AG08396 (cell line): ENCODE measurements around the gene CPLX1.
"Not testable (repeated sequence)": the region's sequence is repeated elsewhere in the genome, so short reads cannot be mapped to it uniquely, and the experiment has no call there.

ENCODE experiments used
- DNase-seq: peaks from one replicate; pipeline ENCODE4 v3.0.0; 2012; ENCODE audit warnings: low spot score, mixed read lengths

CPLX1 gene

DNA sequence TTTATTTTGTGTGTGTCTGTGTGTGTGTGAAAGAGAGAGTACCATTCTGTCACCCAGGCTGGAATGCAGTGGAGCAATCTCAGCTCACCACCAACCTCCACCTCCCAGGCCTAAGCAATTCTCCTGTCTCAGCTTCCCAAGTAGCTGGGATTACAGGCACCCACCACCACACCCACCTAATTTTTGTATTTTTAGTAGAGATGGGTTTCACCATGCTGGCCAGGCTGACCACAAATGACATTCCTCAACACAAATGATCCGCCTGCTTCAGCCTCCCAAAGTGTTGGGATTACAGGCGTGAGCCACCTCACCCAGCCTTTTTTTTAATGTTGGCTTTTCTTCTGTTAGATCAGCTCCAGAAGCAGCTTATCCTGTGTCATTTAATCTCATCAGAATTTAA is 50.4 kb downstream of the CPLX1 start:
- DNase-seq = not testable (repeated sequence)

DNA sequence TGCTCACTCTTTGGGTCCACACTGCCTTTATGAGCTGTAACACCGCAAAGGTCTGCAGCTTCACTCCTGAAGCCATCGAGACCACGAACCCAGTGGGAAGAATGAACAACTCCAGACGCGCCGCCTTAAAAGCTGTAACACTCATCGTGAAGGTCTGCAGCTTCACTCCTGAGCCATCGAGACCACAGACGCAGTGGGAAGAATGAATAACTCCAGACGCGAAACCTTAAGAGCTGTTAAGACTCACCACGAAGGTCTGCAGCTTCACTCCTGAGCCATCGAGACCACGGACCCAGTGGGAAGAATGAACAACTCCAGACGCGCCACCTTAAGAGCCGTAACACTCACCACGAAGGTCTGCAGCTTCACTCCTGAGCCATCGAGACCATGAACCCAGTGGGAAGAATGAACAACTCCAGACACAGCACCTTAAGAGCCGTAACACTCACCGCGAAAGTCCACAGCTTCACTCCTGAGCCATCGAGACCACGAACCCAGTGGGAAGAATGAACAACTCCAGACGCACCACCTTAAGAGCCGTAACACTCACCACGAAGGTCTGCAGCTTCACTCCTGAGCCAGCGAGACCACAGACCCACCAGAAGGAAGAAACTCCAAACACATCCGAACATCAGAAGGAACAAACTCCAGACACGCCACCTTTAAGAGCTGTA is 51.4 kb downstream of the CPLX1 start:
- not testable (repeated sequence) for DNase-seq

DNA sequence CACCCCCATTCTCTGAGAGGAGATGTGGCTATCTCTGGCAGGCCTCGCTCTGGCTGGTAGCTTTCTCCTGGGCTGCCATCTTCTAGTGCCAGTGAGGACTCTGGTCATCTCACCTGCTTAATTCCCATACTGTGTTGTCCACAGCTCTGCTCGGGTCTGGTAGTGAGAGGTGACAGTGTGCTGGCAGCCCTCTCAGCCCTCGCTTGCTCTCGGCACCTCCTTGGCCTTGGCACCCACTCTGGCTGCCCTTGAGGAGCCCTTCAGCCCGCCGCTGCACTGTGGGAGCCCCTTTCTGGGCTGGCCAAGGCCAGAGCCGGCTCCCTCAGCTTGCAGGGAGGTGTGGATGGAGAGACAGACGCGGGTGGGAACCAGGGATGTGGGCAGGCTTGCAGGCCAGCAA is 52.7 kb downstream of the CPLX1 start:
- DNase-seq = no peak

DNA sequence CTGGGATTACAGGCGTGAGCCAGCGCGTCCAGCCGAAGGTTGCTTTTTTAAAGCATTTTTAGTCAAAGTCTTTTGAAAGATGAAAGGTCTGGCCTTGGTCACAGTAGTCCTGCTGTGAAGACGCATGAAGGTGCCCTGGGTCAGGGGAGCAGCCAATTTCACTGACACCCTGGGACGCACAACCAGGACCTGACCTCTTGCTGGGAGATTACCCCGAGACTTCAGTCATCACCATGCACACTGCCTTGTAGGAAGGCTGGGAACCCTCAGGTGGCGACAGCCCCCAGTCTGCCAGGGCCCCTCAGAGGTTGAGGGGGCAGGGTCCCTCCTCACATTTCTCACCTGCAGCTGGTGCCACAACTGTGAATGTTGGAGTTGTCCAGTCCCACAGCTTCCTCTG is 53.2 kb downstream of the CPLX1 start:
- DNase-seq = no peak

DNA sequence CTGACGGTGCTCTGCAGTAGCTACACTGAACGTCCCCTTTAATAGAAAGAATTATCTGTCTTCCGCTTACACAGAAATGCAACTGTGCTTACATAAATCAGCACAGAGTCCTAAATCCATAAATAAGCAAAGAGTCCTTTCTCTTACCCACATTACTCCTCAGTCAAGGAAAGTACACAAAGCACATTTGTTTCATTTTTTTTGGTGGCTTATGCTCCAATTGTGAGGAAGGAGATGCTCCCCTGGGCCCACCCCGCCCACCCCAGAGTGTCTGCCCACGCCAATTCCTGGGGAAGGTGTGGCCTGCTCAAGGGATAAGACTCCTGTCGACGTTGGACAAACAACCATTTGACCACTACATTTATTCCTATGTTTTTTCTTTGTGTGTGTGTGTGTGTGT is 53.8 kb downstream of the CPLX1 start:
- DNase-seq = no peak

DNA sequence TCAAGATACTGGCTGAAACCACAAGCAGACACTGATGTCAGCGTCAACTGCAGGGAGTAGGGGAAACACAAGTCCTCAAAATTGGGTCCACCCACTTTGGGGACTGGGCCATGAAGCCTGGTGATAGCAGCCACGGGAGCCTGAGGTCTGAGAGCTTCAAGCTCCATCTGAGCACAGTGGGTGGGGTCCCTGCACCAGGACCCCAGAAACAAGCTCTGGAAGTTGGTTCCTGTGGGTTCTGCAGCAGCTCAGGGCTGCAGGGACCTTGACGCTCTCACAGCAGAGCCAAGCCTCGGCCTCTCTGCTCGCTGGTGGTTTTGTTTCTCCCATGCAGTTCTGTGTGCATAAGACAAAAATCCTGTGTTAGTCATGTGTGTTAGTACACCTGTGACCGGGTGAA is 54.5 kb downstream of the CPLX1 start:
- no peak for DNase-seq

DNA sequence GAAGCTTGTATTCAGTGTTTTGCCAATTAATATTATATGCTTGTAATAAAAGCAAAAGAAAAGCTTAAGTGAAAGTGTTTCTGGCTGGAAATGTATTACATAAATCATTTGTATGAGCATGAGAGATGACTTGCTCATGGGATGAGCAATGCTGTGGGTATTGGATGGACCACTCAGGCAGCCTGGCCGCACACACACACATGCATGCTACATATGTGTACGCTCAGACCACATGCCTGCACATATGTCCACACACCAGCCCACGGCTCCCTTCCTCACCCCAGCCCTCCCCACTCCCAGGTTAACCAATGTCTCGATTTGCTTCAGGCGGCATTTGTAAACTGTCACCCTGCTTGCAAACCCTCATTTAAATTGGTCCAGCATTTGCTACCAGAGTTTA is 55.9 kb downstream of the CPLX1 start:
- peak; percentile 70 for DNase-seq

DNA sequence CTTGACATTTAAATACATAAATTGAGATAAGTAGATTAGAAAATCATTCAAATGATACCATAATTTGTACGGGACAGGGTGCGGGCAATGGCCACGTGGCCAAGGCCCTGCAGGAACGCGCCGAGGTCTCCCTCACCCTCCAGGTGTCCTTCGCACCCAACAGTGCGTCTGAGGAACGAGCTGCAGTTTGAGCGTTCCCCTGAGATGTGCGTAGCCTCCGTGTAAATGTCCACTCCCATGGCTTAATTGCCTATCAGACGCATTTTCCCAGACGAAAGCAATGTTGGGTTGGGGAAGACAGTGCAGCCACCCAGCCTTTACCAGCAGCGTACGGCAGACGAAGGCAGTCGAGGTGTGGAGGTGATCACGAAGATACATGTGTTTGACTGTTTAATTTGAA is 56.4 kb downstream of the CPLX1 start:
- DNase-seq = no peak

DNA sequence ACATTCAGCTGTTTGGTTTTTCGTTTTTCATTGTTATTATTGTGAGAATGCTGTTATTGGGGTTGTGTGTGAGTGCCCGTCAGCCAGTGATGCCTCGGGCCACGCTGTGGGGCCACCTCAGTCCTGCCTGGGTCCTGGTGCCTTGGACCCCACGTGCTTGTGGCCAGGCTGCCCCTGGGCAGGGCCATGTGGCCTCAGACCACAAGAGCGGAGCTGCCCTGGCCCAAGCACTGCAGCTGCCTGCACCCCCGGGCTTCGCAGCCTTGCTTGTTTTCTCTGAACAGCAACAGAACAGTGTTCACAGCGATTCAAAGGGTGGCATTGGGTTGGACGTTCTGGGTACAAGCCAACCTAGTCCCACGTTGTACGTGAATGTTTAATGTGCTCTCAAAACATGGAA is 56.9 kb downstream of the CPLX1 start:
- no peak for DNase-seq

DNA sequence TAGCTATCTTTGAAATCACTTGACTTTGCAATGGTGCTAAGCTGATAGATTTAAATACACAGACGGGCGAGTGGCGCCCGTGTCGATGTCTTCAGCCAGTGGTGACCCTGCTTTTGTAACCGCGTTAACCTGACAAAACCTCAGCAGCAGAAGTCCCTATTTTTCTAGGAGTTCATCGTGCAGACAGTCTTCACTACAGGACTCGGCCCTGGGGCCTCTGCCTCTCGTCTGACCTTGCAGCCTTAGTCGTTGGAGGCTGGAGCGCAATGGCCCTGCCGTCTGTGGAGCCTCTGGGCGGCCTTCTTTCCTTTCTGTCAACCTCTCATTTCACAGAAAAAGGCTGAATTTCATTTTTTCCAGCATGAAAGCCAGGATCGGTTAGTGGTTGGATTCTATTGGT is 57.9 kb downstream of the CPLX1 start:
- DNase-seq = no peak

DNA sequence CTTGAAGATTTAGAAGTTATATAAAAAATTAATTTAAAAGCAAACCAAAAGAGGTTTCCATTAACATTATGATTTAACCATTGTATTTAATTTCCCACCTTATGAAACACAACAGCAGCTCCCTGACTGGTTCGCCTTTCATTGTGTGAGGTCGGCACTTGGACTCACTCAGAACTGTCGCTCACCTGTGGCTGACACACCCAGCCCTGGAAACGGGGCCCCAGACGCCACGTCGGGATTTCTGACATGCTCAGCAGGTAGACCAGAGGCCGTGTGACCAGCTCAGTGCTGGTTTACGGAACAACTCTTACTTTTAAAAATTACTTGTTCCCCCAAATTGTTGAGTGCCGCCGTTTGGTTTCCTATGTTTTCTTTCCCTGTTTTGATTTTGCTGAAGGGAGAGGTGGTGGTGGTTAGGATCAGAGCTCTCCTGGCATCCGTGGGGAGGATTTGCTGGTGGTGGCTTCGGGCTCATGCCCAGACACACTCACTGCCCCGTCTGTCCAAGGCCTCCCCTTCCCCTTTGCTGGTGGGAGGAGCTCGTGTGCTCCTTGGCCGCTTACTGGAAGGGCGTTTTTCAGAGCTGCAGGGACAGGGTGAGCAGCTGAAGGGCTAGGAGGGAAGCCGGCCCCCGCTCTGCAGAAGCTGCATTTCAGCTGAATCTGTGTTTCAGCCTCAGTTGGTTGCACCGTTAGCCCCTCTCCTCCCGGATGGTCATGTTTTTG is 59.2 kb downstream of the CPLX1 start:
- DNase-seq = no peak

DNA sequence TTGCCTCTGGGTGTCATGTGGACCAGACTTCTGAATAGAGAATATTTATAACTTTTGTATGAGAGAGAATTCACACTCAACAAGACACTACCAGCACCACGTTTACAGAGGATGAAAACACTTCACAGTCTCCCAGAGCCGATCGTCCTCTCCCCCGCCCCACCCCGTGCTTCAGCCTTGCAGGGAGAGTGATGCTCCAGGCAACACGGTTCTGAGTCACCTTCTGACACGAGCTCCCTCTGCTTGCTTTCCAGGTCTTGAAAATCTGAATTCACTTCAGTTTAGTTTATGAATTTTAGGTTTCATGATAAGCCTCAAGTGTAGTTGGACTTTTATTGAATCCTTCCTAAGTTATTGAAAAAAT is 59.8 kb downstream of the CPLX1 start:
- peak; percentile 58 for DNase-seq

DNA sequence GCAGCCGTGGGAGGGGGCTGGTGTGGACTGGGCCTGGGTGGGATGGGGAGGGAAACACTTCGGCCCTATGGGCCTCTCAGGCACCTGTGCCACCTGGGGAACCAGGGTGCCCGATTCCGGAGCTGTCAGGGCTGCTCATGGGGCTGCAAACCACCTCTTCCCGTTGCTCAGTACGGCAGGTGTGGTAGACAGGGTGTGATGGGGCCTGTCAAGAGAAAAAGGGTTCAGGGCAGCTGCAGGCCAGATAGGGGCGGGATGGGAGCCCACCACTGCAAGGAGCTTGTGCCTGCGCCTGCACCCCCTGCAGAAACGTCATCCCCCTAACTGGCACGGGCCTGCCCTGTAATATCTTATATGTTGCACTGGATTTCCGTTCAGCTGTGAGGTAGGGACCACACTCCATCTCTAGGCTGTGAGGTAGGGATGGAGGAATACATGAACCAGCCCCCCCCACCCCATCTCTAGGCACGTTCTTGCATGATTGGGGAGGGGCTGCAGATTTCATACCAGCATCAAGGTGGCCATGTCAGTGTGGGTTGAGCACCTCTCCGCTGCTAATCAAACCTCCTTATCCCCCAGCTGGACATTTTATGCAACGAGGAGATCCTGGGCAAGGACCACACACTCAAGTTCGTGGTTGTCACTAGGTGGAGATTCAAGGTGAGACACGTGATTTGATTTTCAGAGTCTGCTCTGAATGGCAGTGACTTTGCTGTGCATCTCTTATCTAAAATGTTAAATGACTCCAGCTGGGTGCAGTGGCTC is 61.3 kb downstream of the CPLX1 start:
- DNase-seq = no peak

DNA sequence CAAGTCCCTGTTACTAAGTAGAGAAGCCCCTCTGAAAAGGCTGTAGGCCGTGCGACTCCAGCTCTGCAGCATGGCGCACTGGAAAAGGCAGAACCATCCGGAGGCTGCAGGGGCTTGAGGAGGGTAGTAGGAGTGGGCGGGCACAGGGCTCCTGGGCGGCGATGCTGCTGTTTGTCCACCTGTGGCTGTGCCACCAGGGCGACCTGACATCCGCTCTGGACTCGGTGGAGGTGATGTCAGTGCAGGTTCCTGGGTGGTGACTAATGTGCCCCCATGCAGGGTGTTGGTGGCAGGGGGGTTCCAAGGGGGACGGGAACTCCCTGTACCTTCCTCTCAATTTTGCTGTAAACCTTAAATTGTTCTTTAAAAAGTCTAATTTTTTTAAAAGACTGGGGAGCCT is 62.0 kb downstream of the CPLX1 start:
- DNase-seq = no peak

DNA sequence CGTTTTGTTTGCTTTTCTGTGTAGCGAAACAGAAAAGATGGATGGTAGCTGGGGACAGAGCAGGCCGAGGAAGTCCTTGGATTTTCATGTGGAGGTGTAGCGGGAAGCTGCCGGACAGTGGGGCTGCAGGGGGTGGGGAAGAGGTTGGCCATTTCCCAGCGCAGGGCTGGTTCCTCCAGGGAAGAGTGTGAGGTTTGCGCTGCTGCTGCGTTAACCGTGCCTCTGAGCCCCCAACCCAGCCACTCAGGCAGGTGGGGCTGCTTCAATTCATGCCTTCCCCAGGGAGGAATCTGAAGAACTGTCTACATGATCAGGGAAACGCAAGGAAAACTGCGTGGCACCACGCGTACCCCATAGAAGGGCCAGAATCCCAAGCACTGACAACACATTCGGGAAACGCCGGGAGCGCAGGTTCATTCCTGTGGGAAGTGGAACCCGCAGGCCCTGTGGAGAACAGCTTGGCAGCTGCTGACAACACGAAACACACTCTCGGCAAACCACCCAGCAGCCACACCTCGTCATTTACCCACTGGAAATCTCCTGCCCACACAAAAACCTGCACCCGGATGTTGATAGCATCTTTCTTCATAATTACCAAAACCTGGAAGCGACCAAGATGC is 62.6 kb downstream of the CPLX1 start:
- DNase-seq = no peak

DNA sequence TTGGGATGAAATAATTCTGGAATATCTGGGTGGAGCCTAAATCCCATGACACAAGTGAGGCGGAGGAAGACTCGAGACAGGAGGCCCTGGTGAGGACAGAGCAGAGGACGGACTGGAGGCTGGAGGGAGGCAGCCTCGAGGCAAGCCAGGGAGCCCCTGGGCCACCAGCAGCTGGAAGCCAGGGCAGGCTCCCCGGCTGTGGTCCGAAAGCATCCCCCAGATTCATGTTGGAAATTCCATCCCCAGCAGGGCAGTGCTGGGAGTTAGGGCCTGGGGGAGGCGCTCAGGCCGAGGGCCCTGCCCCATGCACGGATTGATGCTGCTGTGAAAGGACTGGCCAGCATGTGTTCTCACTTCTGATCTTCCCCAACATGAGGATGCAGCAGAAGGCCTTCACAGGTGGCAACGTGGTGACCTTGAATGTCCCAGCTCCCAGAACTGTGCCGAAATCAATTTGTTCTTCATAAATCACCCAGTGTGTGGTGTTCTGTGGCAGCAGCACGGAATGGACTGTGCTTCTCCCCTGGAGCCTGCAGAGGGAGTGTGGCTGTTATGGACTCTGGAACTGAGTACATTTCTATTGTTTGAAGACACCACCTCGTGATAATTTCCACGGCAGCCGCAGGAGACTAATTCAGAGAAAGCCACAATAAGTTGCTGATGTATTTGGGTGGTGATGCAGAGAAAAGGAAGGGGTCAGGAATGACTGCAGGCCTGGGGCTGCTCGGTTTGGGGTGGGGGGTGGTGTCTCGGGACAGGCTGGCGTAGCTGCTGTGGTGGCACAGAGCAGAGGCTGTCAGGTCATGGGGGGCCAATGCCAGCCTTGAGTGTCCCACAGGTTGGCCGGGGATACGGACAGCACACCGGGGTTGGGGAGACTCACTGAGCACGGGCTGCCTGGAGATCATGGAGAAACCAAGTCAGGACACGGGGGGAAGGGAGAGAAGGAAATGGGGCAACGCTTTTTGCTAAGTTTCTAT is 63.4 kb downstream of the CPLX1 start:
- no peak for DNase-seq

DNA sequence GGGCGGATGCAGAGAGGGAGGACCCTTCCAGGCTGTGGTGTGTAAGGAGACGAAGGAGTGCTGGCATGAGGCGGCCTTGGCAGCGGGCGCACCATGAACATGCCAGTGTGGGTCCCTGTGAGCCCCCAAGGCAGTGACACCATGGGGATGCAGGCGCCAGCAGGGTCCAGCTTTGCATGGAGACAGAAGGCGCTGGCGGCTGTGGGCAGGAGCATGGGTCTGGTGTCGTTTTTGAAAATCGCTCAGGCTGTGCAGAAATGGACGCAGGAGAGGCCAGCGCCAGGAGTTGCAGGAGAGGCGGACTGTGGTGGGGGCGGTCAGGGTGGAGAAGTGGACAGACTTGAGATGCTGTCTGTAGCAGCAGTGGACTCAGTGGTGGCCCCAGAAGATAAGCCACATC is 64.2 kb downstream of the CPLX1 start:
- DNase-seq = no peak

DNA sequence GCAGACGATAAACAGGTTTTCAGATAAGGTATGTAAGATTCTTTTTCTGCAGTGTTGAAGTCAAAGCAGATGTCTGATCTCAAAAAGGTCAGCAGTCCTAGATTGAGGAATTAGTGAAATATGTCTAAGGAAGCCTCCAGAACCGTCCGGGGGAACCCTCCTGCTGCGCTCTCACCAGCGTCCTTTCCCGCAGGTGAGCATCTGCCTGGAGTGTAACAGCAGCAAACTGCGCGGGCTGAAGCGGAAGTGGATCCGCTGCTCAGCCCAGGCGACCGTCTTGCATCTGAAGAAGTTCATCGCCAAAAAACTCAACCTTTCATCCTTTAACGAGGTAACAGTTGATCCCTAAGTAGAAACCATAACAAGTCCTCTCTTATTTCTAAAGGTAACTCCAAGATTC is 64.8 kb downstream of the CPLX1 start:
- no peak for DNase-seq

DNA sequence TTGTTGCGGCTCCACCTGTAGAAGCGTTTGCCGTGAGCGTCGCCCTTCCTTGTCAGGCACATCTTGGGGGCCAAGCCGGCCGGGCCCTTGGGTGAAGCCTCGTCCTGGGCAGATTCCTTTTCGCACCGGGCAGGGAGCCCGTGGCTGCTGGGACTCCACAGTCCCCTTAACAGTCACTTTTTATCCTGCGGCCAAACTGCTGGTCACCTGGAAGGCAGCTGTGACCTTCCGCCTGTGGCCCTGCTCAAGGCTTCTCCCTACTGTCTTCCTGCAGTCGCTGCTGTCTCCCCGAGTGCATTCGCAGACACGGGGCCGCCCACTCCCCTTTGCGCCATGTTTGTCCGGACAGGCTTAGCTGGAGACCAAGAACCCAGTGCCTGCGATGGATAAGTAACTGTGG is 65.3 kb downstream of the CPLX1 start:
- DNase-seq = no peak

DNA sequence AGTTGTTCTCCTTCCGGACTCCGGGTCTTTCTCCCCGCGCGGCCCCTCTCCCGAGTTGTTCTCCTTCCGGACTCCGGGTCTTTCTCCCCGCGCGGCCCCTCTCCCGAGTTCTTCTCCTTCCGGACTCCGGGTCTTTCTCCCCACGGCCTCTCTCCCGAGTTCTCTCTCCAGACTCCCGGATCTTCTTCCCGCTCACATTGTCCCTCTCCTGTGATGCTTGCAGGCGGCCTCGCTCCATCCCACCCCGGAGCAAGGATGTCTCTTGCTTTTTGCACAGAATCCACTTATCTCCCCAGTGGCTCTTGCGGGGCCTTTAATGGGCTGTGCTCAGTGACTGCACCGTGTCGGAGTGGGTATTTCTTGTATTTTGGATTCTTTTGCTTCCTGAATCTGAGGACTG is 66.1 kb downstream of the CPLX1 start:
- not testable (repeated sequence) for DNase-seq

DNA sequence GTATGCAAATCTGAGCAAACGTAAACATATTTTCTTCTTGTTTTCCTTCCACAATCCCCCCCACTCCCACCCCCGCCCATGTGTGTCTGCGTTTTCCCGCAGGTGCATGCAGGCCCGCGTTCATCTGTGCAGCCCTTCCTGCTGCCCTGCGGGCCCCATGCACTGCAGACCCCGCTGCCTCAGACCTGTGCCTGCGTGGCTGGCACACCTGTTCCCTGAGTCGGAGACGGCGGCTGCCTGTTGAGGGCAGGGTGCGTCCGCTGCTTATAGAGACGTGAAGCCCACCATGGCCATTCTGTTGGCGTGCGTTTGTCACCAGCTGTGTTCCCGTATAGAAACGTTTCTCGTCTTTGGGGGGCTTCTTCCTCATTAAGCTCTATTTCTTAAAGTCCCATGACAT is 68.8 kb downstream of the CPLX1 start:
- no peak for DNase-seq
